ENCODE results near the gene FPR2. TPM values are rescaled to one million over a fixed set of nuclear protein-coding genes. Genes with fewer than 3 reads are reported as not detected.
"Not testable (repeated sequence)": the region's sequence is repeated elsewhere in the genome, so short reads cannot be mapped to it uniquely, and the experiment has no call there.

The FPR2 gene
- total and polyA plus RNA-seq, 12 donors: 0.17 to 5.8 (median 0.64) TPM; not detected in 1

- Histone ChIP-seq H3K4me1 (peaks cover 9 to 74% (median 34%) of the 10 kb centered on the region in 9 donors), H3K36me3 (no peaks in the 10 kb centered on the region), H3K27ac (peak overlapping the region; percentile 87 to 98 (median 94)), H3K9me3 (no peaks in the 10 kb centered on the region), H3K4me3 (peak overlapping the region in 1 of 10 donors; percentile 19), H3K27me3 (no peaks in the 10 kb centered on the region)
- peak; percentile 61 to 91 (median 87) for ATAC-seq
- 16 to 17% methylated on average over 7 of the region's 7 CpGs for WGBS, 2 donors
- intact Hi-C loops (cut with DNase I): loop anchor here in 2 of 10 donors (10.0 kb wide), 2 partner anchors 96 to 116 kb away; no protein-coding TSS in a partner anchor
- DNase-seq: peak; percentile 69 to 92
- no peak for TF ChIP-seq CTCF (IDR thresholded peaks at IDR 0.05)
These were observed 39.7 kb downstream of the FPR2 start for GRCh38 chr19:51800473-51801244.

- DNase-seq (no peak), ATAC-seq (no peak)
- 82 to 88% methylated on average over 2 of the region's 2 CpGs for WGBS, 2 donors
- Histone ChIP-seq H3K9me3 (no peaks in the 10 kb centered on the region), H3K27me3 (no peaks in the 10 kb centered on the region), H3K4me3 (no peak overlapping the region), H3K4me1 (peaks cover 15 to 90% (median 45%) of the 10 kb centered on the region in 9 donors), H3K27ac (peak overlapping the region in 2 of 10 donors; percentile 15 to 86), H3K36me3 (no peaks in the 10 kb centered on the region)
- intact Hi-C loops (cut with DNase I): loop anchor here in 2 of 10 donors (10.0 kb wide), 2 partner anchors 98 to 118 kb away; no protein-coding TSS in a partner anchor
- no peak for TF ChIP-seq CTCF (IDR thresholded peaks at IDR 0.05)
These were observed 41.8 kb downstream of the FPR2 start for GRCh38 chr19:51802775-51803174.

DNA sequence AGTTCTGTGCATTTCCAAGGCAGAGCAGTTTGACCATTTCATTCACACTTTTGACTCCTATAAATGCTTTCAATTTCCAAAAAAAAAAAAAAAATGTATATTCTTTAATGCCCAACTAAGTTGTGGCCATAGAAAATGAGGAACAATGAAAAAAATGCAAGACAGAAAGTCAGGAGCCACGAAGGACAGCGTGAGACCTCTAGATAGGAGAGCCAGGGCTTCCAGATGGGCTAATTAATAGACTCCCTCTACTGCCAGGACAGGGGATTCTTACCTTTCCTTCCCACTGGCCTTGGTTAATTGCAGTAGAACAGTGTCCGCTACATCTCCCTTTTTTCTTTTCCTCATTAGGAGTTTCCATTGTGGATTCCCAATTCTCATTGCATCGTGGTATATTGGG is 42.5 kb downstream of the FPR2 start:
- Histone ChIP-seq H3K36me3 (no peaks in the 10 kb centered on the region), H3K9me3 (no peaks in the 10 kb centered on the region), H3K4me1 (peaks cover 15 to 90% (median 40%) of the 10 kb centered on the region in 9 donors), H3K27ac (peak overlapping the region in 6 of 10 donors; percentile 12 to 86 (median 34)), H3K27me3 (no peaks in the 10 kb centered on the region), H3K4me3 (no peak overlapping the region)
- intact Hi-C loops (cut with DNase I): loop anchor here in 2 of 10 donors (10.0 kb wide), 2 partner anchors 99 to 119 kb away; no protein-coding TSS in a partner anchor
- TF ChIP-seq CTCF (IDR thresholded peaks at IDR 0.05): no peak
- 76 to 83% methylated on average over 4 of the region's 4 CpGs for WGBS, 2 donors
- no peak for DNase-seq
- ATAC-seq: no peak

GRCh38 chr19:51803967-51804366 is 43.0 kb downstream of the FPR2 start:
- Histone ChIP-seq H3K9me3 (no peaks in the 10 kb centered on the region), H3K27ac (peak overlapping the region in 7 of 10 donors; percentile 12 to 86 (median 32)), H3K36me3 (no peaks in the 10 kb centered on the region), H3K4me1 (peaks cover 14 to 90% (median 36%) of the 10 kb centered on the region in 9 donors), H3K27me3 (no peaks in the 10 kb centered on the region), H3K4me3 (no peak overlapping the region)
- ATAC-seq: no peak
- no peak for DNase-seq
- intact Hi-C loops (cut with DNase I): loop anchor here in 2 of 10 donors (10.0 kb wide), 2 partner anchors 99 to 119 kb away; no protein-coding TSS in a partner anchor
- TF ChIP-seq CTCF (IDR thresholded peaks at IDR 0.05): no peak
- 24 to 38% methylated on average over 5 of the region's 5 CpGs for WGBS, 2 donors

DNA sequence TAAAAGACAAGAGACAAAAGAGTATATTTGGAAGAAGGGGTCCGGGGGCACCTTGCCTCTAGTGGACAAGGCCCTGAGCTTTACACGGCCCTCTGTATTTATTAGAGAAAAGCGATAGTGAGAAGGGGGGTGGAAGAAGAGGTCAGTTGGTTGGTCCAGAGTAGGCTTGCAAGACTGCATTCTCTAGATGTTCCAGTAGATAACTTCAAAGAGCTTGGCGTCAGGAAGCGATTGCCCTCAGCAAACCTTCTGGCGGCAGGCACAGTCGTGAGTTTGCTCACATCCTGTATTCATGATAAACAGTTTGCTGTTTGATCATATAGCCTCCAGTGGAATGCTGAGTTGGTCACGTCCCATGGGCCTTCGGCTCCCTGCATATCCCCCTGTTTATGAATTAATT is 43.8 kb downstream of the FPR2 start:
- not testable (repeated sequence) for ATAC-seq, H3K36me3 ChIP-seq, H3K27me3 ChIP-seq, H3K4me3 ChIP-seq, DNase-seq, H3K9me3 ChIP-seq
- intact Hi-C loops (cut with DNase I): loop anchor here in 2 of 10 donors (10.0 kb wide), 2 partner anchors 100 to 120 kb away; no protein-coding TSS in a partner anchor
- WGBS, 2 donors: 58 to 66% methylated on average over 9 of the region's 9 CpGs
- Histone ChIP-seq H3K27ac (peak overlapping the region in 2 of 10 donors; percentile 1 to 86), H3K4me1 (peaks cover 7 to 89% (median 31%) of the 10 kb centered on the region in 9 donors)

GRCh38 chr19:51805396-51805795 is 44.4 kb downstream of the FPR2 start:
- Histone ChIP-seq H3K4me1 (peaks cover 2 to 89% (median 30%) of the 10 kb centered on the region in 9 donors), H3K27ac (peak overlapping the region in 1 of 10 donors; percentile 86)
- not testable (repeated sequence) for H3K4me3 ChIP-seq, H3K9me3 ChIP-seq, H3K36me3 ChIP-seq, ATAC-seq, H3K27me3 ChIP-seq, DNase-seq
- intact Hi-C loops (cut with DNase I): loop anchor here in 2 of 10 donors (10.0 kb wide), 2 partner anchors 101 to 121 kb away; no protein-coding TSS in a partner anchor
- WGBS, 2 donors: 92 to 94% methylated on average over 8 of the region's 8 CpGs

DNA sequence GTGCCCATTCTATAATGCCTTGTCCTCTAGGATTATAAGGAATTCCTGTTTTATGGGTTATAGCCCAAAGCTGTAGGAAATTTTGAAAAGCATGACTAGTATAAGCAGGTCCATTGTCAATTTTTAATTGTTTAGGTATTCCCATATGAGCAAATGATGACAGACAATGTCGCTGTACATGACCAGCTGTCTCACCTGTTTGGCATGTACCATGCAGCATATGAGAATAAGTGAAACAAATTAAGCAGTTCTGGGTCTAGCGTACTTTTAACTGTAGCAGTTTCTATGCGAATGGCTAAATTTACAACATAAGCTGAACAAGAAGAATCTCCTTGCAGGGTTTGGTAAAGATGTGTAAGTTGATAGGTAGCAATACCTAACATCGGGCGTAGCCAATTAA is 45.6 kb downstream of the FPR2 start:
- not testable (repeated sequence) for H3K9me3 ChIP-seq, H3K4me3 ChIP-seq, H3K27me3 ChIP-seq, DNase-seq, ATAC-seq, H3K36me3 ChIP-seq
- Histone ChIP-seq H3K27ac (peak overlapping the region in 1 of 10 donors; percentile 86), H3K4me1 (peaks cover 0 to 84% (median 22%) of the 10 kb centered on the region in 9 donors)
- intact Hi-C loops (cut with DNase I): loop anchor here in 2 of 10 donors (10.0 kb wide), 2 partner anchors 102 to 122 kb away; no protein-coding TSS in a partner anchor
- 85 to 93% methylated on average over 5 of the region's 5 CpGs for WGBS, 2 donors

Data from heart right ventricle (tissue), 16 donors.